GM19468 (cell line): ENCODE data around the gene ATP11A.
A peak's percentile ranks its signal among the peaks of the same experiment; 100 is the strongest.

Experiments used
- ATAC-seq: cut with Tn5 transposase; IDR thresholded peaks from one replicate; pipeline ENCODE4 v1.9.1; 2021; ENCODE audit warnings: mild to moderate bottlenecking, moderate library complexity, moderate number of reproducible peaks; ENCODE audit not compliant: unreplicated experiment; ENCODE audit errors: extremely low read depth

The ATP11A gene

GRCh38 chr13:112688560-112689302 is 1.1 kb upstream of the ATP11A start:
- ATAC-seq, result no peak

GRCh38 chr13:112690283-112690929 is 568 bp downstream of the ATP11A start:
- ATAC-seq, result peak; percentile 7

DNA sequence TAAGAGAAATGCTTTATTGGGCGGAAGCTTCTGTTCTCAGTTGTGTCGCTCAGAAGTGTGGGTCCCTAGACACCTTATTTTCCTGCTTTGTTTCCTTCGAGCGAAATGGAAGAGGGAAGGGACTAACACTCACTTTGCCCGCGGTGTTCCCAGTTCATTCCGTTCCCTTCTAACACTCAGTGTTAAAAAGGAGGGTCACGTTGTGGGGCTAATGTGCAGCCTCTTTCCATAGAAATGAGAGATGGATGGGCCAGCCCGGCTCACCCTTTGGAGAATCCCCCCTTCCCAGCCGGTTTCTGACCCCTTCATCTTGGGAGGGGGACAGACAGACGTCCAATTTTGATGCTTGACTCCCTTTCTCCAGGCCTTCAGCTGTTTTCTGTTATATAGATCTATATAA is 2.3 kb downstream of the ATP11A start:
- ATAC-seq, result no peak

DNA sequence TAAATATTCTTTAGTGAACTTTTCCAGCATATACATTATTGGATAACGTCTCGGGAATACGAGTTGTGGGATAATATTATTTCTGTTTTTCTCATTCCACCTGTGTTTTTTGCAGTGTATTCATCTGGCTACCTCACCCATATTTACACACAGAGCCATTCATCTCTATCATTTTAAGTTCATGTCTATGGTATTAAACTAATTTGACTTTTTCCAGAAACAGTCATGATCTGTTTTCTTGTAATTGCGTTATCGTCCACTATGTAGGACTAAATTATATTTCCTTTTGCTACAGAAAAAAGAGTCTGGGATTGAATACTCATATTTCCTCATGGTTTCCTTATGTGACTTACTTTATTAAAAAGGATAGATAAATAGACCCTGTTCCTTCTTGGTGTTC is 2.7 kb downstream of the ATP11A start:
- ATAC-seq, result no peak

GRCh38 chr13:112693831-112694497 is 4.1 kb downstream of the ATP11A start:
- ATAC-seq, result no peak

- ATAC-seq, result no peak
These were observed 5.3 kb downstream of the ATP11A start for GRCh38 chr13:112695121-112695520.

DNA sequence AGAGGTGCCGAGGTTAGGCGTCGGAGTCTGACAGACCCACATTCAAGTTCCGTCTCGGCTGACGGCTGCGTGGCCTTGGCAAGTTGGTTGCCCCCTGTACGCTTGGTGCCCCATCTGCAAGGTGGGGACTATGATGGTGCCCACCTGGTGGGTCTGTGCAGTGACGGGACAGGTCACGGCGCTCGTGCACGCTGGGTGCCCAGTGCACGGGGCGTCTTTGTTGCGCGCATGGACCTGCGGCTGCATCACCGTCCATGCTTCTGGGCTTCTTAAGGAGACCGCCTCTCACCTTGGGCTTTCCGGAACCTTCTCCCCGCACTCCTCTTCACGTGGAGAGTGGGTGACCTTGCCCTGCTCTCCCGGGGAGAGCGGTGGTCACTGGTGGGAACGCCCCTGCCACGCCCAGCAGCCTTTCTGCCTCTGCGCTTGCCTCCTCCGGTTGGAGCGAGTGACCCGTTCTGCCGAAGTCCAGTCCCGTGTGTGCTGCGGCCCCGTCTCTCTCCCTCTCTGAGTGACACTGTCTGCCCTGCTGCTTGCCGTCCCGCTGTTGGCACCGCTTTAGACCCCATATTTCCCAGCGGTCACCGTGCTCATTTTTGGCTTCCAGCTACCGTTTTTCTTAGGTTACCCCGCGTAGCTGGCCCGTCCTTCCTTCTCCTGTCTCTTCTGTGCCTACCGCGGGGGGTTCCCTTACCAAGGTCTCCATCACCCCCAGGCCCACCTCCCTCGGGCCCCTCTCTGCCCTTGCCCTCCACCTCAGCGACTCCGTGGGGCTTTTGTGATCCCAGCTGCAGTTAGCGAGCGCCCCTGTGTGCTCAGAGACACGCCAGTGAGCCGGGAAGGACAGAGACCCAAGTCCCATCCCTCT is 6.4 kb downstream of the ATP11A start:
- ATAC-seq, result no peak

- ATAC-seq, result no peak
These were observed 7.1 kb downstream of the ATP11A start for GRCh38 chr13:112696869-112697465.

- ATAC-seq, result no peak
These were observed 8.2 kb downstream of the ATP11A start for GRCh38 chr13:112697756-112698655.

- no peak for ATAC-seq
These were observed 9.6 kb downstream of the ATP11A start for GRCh38 chr13:112699322-112699918.

- ATAC-seq, result no peak
These were observed 10.6 kb downstream of the ATP11A start for GRCh38 chr13:112700291-112701060.

- no peak for ATAC-seq
These were observed 12.6 kb downstream of the ATP11A start for GRCh38 chr13:112702341-112702985.

DNA sequence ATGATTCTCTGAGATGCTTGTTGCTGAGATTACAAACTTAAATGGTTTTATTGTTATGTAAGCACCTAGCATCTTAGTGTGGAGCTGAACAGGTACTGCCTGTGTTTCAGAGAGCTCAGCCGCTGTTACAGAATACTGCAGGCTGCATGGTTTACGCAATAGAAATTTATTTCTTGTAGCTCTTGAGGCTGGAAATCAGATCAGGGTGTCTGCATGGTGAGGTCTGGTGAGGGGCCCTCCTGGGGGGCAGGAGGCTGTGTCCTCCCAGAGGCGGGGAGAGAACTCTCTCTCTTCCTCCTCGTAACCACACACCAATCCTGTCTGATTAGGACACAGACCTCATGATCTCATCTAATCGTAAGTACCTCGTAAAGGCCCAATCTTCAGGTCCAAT is 13.1 kb downstream of the ATP11A start:
- no peak for ATAC-seq

DNA sequence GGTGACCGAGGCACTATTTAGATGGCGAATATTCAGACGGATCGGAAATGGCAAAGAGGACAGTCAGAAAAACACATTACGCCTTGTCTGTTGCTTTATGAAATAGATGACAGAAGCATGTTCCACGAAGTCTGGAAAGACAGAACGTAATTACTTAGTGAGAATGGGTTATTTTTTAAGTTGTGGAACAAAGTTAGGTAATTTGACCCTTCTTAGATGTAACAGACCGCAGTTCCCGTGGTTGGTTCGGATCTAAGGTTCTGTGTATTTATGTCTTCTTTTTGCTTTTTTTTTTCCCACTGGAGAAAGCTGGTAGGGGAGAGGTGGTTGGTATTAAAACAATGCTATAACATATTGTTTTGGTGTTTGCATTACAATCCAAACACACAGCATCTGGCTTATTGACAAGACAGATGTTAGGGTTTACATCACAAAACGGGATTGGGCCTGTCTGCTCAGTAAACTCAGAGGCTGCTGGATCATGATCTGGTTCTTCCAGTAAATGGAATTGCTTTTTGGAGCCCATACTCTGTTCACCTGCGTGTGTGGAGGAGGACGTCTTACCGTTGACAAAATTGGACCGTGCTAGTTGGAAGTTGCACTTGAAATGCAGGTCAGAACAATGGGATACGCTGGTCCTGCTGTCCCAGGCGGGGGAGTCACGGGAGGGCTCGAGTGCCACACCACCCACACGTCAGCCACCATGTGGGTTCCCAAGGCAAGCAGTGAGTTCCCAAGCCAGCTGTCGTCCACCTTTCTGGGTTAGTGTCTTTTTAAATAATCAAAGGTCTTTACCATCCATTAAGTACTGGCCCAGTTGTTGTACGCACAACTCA is 13.8 kb downstream of the ATP11A start:
- ATAC-seq, result no peak

- no peak for ATAC-seq
These were observed 14.7 kb downstream of the ATP11A start for GRCh38 chr13:112704308-112705145.

DNA sequence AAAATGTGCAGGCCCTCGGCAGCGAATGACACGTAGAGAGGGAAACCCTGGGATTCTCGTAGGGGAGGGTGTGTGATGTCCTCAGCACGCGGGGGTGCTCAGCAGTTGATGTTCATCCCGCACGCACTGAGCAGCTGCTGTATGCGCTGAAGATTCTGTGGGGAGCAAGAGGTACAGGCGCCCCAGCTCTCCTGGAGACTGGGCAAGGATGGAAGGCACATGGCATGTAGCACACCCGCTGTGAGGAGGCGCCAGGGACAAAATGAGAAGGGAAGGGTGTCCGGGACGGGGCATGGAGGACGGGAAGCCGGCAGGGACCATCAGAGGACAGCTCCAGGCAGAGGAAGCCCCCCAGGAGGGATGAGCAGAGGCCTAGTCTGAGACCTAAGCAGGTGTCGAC is 15.4 kb downstream of the ATP11A start:
- ATAC-seq, result no peak
